GM23338 (cell line): ENCODE results near the gene RASA3. TPM values are rescaled to one million over a fixed set of nuclear protein-coding genes. Genes with fewer than 3 reads are reported as not detected.

Source experiments
- ATAC-seq: fragments of 200-7000 bp; cut with Tn5 transposase; 3 replicates; pipeline ENCODE4 v1.9.1; 2020
- DNase-seq: peaks from one replicate; pipeline ENCODE4 v3.0.0-alpha.2; 2015; ENCODE audit warnings: low spot score
- H2AFZ ChIP-seq: fragments of 200-600 bp; sonication (generic); 2 replicates; pipeline ENCODE4 v1.8.0; 2016; ENCODE audit warnings: antibody characterized with exemption, mild to moderate bottlenecking, moderate library complexity
- H3F3A ChIP-seq: fragments of 200-600 bp; sonication (generic); replicated peaks from 2 replicates; pipeline ENCODE4 v1.8.0; 2017; ENCODE audit warnings: antibody characterized with exemption, mixed run types, low read depth
- H3K27ac ChIP-seq: fragments of 200-600 bp; sonication (generic); 2 replicates; pipeline ENCODE4 v1.6.1; 2016; ENCODE audit warnings: low read depth
- H3K27me3 ChIP-seq: fragments of 200-600 bp; sonication (generic); 2 replicates; pipeline ENCODE4 v1.8.0; 2016; ENCODE audit warnings: mild to moderate bottlenecking, mixed run types, moderate library complexity; ENCODE audit not compliant: insufficient read depth
- H3K36me3 ChIP-seq: fragments of 200-600 bp; sonication (generic); 2 replicates; pipeline ENCODE4 v1.8.0; 2016; ENCODE audit warnings: mild to moderate bottlenecking; ENCODE audit not compliant: insufficient read depth
- H3K4me1 ChIP-seq: fragments of 200-600 bp; sonication (generic); 2 replicates; pipeline ENCODE4 v1.8.0; 2016; ENCODE audit warnings: mild to moderate bottlenecking, moderate library complexity; ENCODE audit not compliant: insufficient read depth
- H3K4me2 ChIP-seq: fragments of 200-600 bp; sonication (generic); 2 replicates; pipeline ENCODE4 v1.7.1; 2017; ENCODE audit warnings: mixed run types
- H3K4me3 ChIP-seq: fragments of 200-600 bp; sonication (generic); 2 replicates; pipeline ENCODE4 v1.6.1; 2016; ENCODE audit warnings: mixed run types
- H3K79me2 ChIP-seq: fragments of 200-600 bp; sonication (generic); replicated peaks from 2 replicates; pipeline ENCODE4 v1.8.0; 2017; ENCODE audit warnings: mild to moderate bottlenecking; ENCODE audit not compliant: insufficient read depth
- H3K9me2 ChIP-seq: fragments of 200-600 bp; sonication (generic); 2 replicates; pipeline ENCODE4 v1.8.0; 2017; ENCODE audit not compliant: insufficient read depth
- H4K20me1 ChIP-seq: fragments of 200-600 bp; sonication (generic); replicated peaks from 2 replicates; pipeline ENCODE4 v1.8.0; 2017; ENCODE audit warnings: mild to moderate bottlenecking; ENCODE audit not compliant: insufficient read depth
- H3K27ac Mint-ChIP-seq: 2 replicates; pipeline ENCODE4 v1.8.0; 2020; ENCODE audit warnings: inconsistent platforms, mild to moderate bottlenecking, moderate library complexity, mixed read lengths
- H3K27me3 Mint-ChIP-seq: 3 replicates; pipeline ENCODE4 v1.8.0; 2022; ENCODE audit warnings: low read depth, mild to moderate bottlenecking, moderate library complexity, mixed read lengths, inconsistent platforms; ENCODE audit not compliant: insufficient read depth, poor library complexity
- H3K36me3 Mint-ChIP-seq: 3 replicates; pipeline ENCODE4 v1.8.0; 2021; ENCODE audit warnings: low read depth, mild to moderate bottlenecking, inconsistent platforms, moderate library complexity, mixed read lengths
- H3K4me1 Mint-ChIP-seq: 3 replicates; pipeline ENCODE4 v1.8.0; 2020; ENCODE audit warnings: mild to moderate bottlenecking, inconsistent platforms, mixed read lengths
- H3K4me3 Mint-ChIP-seq: 3 replicates; pipeline ENCODE4 v1.8.0; 2021; ENCODE audit warnings: moderate library complexity, mild to moderate bottlenecking, inconsistent platforms, mixed read lengths
- H3K9me3 Mint-ChIP-seq: 3 replicates; pipeline ENCODE4 v1.8.0; 2020; ENCODE audit warnings: moderate library complexity, mild to moderate bottlenecking, inconsistent platforms, mixed read lengths
- CREB1 ChIP-seq: fragments of 250-450 bp; sonication (Bioruptor Pico); IDR thresholded peaks from 2 replicates; pipeline ENCODE4 v1.5.0; 2020; ENCODE audit warnings: low read depth, mild to moderate bottlenecking, moderate library complexity
- EZH2 ChIP-seq: fragments of 200-600 bp; sonication (generic); IDR thresholded peaks from one replicate; pipeline ENCODE4 v1.8.0; 2017; ENCODE audit warnings: antibody characterized with exemption, mild to moderate bottlenecking, low read depth; ENCODE audit not compliant: unreplicated experiment
- EZH2phosphoT487 ChIP-seq: fragments of 200-600 bp; sonication (generic); IDR thresholded peaks from one replicate; pipeline ENCODE4 v1.8.1; 2018; ENCODE audit warnings: antibody characterized with exemption; ENCODE audit not compliant: unreplicated experiment
- JUNB ChIP-seq: IDR thresholded peaks from one replicate; pipeline ENCODE4 v1.6.1; 2016; ENCODE audit warnings: antibody characterized with exemption; ENCODE audit not compliant: unreplicated experiment
- NANOG ChIP-seq: IDR thresholded peaks from 2 replicates; pipeline ENCODE4 v1.6.1; 2016; ENCODE audit warnings: antibody characterized with exemption, borderline replicate concordance
- POLR2AphosphoS5 ChIP-seq: IDR thresholded peaks from 2 replicates; pipeline ENCODE4 v1.6.1; 2016; ENCODE audit warnings: antibody characterized with exemption, low read depth
- STAT1 ChIP-seq: IDR thresholded peaks from one replicate; pipeline ENCODE4 v1.6.1; 2016; ENCODE audit warnings: antibody characterized with exemption; ENCODE audit not compliant: unreplicated experiment
- ZNF114 ChIP-seq: fragments of 250-450 bp; sonication (Bioruptor Pico); IDR thresholded peaks from 2 replicates; pipeline ENCODE4 v1.5.0; 2020; ENCODE audit warnings: mild to moderate bottlenecking, moderate library complexity
- ZNF331 ChIP-seq: fragments of 250-450 bp; sonication (Bioruptor Pico); IDR thresholded peaks from 2 replicates; pipeline ENCODE4 v1.5.0; 2020; ENCODE audit warnings: low read depth, mild to moderate bottlenecking, moderate library complexity
- polyA plus RNA-seq: library from polyadenylated mRNA; unstranded; fragments of >200 nt; fragmentation: Nextera tagmentation; extraction: Ambion mirVana; gene quantifications from 2 replicates; pipeline ENCODE4 v1.2.1, GENCODE V29; 2016
- total RNA-seq: library from RNA; depleted of rRNA; stranded (reverse); fragments of >200 nt; shearing (Covaris generic); gene quantifications from 2 replicates; pipeline ENCODE4 v1.2.3, GENCODE V29; 2014
- TF ChIP-seq, protein P1 (sequence below): fragments of 250-450 bp; sonication (Bioruptor Pico); IDR thresholded peaks from 2 replicates; pipeline ENCODE4 v1.5.0; 2020; ENCODE audit warnings: mild to moderate bottlenecking, moderate library complexity
- TF ChIP-seq, protein P2 (sequence below): IDR thresholded peaks from one replicate; pipeline ENCODE4 v1.6.1; 2018; ENCODE audit warnings: antibody characterized with exemption; ENCODE audit not compliant: unreplicated experiment
- TF ChIP-seq, protein P3 (sequence below): IDR thresholded peaks from 2 replicates; pipeline ENCODE4 v1.6.1; 2016; ENCODE audit warnings: antibody characterized with exemption
- TF ChIP-seq, protein P4 (sequence below), 2 experiments: fragments of 200-600 bp in 1 of 2; sonication (generic) in 1 of 2; conservative IDR thresholded peaks; 2 replicates each; pipeline versions ENCODE4 v1.5.1 to v1.6.1; 2016 to 2017; ENCODE audit warnings: antibody characterized with exemption in 2 of 2, low read depth in 2 of 2, mild to moderate bottlenecking in 2 of 2, moderate library complexity in 1 of 2

Gene RASA3
- total and polyA plus RNA-seq, 2 experiments from 2014 or later = 11.2 to 20.7 TPM

DNA sequence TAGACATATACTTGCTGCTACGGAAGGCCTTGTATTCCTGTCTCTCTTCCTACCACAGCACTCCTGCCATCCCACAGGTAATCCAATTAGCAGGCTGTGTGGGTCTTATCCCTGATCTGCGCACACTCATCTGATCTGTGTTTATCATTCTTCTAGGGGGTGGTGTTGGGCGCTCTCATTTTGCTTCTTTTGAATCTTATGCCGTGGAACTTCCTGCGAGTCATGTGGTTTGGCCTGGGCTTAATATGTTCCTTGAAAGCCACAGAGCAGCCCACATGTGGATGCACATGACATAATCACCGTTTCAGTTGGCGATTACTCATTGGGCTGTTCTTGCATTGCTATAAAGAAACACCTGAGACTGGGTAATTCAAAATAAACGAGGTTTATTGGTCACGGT, 7.5 kb downstream of the RASA3 start:
- no peak overlapping the region for H3K4me3 ChIP-seq
- H3K4me1 Mint-ChIP-seq = peaks cover 56% of the 10 kb centered on the region
- H3K36me3 Mint-ChIP-seq = no peaks in the 10 kb centered on the region; the same call in 2 of the 3 replicates
- no peak overlapping the region for H3K27ac ChIP-seq
- no peak overlapping the region for H3K27ac Mint-ChIP-seq
- peaks cover 10% of the 10 kb centered on the region for H3F3A ChIP-seq
- H3K9me2 ChIP-seq = no peaks in the 10 kb centered on the region
- H4K20me1 ChIP-seq = peaks cover 10% of the 10 kb centered on the region
- no peaks in the 10 kb centered on the region for H3K27me3 ChIP-seq
- TF ChIP-seq EZH2 (no peak), ZNF114 (CRISPR knock-in tag) (no peak), CREB1 (no peak), ZNF331 (CRISPR knock-in tag) (no peak), EZH2phosphoT487 (no peak), POLR2AphosphoS5 (no peak), STAT1 (no peak), NANOG (no peak), JUNB (no peak)
- TF ChIP-seq, protein P1, sequence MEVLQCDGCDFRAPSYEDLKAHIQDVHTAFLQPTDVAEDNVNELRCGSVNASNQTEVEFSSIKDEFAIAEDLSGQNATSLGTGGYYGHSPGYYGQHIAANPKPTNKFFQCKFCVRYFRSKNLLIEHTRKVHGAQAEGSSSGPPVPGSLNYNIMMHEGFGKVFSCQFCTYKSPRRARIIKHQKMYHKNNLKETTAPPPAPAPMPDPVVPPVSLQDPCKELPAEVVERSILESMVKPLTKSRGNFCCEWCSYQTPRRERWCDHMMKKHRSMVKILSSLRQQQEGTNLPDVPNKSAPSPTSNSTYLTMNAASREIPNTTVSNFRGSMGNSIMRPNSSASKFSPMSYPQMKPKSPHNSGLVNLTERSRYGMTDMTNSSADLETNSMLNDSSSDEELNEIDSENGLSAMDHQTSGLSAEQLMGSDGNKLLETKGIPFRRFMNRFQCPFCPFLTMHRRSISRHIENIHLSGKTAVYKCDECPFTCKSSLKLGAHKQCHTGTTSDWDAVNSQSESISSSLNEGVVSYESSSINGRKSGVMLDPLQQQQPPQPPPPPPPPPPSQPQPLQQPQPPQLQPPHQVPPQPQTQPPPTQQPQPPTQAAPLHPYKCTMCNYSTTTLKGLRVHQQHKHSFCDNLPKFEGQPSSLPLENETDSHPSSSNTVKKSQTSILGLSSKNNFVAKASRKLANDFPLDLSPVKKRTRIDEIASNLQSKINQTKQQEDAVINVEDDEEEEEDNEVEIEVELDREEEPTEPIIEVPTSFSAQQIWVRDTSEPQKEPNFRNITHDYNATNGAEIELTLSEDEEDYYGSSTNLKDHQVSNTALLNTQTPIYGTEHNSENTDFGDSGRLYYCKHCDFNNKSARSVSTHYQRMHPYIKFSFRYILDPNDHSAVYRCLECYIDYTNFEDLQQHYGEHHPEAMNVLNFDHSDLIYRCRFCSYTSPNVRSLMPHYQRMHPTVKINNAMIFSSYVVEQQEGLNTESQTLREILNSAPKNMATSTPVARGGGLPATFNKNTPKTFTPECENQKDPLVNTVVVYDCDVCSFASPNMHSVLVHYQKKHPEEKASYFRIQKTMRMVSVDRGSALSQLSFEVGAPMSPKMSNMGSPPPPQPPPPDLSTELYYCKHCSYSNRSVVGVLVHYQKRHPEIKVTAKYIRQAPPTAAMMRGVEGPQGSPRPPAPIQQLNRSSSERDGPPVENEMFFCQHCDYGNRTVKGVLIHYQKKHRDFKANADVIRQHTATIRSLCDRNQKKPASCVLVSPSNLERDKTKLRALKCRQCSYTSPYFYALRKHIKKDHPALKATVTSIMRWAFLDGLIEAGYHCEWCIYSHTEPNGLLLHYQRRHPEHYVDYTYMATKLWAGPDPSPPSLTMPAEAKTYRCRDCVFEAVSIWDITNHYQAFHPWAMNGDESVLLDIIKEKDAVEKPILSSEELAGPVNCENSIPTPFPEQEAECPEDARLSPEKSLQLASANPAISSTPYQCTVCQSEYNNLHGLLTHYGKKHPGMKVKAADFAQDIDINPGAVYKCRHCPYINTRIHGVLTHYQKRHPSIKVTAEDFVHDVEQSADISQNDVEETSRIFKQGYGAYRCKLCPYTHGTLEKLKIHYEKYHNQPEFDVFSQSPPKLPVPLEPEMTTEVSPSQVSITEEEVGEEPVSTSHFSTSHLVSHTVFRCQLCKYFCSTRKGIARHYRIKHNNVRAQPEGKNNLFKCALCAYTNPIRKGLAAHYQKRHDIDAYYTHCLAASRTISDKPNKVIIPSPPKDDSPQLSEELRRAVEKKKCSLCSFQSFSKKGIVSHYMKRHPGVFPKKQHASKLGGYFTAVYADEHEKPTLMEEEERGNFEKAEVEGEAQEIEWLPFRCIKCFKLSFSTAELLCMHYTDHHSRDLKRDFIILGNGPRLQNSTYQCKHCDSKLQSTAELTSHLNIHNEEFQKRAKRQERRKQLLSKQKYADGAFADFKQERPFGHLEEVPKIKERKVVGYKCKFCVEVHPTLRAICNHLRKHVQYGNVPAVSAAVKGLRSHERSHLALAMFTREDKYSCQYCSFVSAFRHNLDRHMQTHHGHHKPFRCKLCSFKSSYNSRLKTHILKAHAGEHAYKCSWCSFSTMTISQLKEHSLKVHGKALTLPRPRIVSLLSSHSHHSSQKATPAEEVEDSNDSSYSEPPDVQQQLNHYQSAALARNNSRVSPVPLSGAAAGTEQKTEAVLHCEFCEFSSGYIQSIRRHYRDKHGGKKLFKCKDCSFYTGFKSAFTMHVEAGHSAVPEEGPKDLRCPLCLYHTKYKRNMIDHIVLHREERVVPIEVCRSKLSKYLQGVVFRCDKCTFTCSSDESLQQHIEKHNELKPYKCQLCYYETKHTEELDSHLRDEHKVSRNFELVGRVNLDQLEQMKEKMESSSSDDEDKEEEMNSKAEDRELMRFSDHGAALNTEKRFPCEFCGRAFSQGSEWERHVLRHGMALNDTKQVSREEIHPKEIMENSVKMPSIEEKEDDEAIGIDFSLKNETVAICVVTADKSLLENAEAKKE (CRISPR knock-in tag) = no peak
- TF ChIP-seq, protein P2, sequence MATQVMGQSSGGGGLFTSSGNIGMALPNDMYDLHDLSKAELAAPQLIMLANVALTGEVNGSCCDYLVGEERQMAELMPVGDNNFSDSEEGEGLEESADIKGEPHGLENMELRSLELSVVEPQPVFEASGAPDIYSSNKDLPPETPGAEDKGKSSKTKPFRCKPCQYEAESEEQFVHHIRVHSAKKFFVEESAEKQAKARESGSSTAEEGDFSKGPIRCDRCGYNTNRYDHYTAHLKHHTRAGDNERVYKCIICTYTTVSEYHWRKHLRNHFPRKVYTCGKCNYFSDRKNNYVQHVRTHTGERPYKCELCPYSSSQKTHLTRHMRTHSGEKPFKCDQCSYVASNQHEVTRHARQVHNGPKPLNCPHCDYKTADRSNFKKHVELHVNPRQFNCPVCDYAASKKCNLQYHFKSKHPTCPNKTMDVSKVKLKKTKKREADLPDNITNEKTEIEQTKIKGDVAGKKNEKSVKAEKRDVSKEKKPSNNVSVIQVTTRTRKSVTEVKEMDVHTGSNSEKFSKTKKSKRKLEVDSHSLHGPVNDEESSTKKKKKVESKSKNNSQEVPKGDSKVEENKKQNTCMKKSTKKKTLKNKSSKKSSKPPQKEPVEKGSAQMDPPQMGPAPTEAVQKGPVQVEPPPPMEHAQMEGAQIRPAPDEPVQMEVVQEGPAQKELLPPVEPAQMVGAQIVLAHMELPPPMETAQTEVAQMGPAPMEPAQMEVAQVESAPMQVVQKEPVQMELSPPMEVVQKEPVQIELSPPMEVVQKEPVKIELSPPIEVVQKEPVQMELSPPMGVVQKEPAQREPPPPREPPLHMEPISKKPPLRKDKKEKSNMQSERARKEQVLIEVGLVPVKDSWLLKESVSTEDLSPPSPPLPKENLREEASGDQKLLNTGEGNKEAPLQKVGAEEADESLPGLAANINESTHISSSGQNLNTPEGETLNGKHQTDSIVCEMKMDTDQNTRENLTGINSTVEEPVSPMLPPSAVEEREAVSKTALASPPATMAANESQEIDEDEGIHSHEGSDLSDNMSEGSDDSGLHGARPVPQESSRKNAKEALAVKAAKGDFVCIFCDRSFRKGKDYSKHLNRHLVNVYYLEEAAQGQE = no peak
- TF ChIP-seq, protein P3, sequence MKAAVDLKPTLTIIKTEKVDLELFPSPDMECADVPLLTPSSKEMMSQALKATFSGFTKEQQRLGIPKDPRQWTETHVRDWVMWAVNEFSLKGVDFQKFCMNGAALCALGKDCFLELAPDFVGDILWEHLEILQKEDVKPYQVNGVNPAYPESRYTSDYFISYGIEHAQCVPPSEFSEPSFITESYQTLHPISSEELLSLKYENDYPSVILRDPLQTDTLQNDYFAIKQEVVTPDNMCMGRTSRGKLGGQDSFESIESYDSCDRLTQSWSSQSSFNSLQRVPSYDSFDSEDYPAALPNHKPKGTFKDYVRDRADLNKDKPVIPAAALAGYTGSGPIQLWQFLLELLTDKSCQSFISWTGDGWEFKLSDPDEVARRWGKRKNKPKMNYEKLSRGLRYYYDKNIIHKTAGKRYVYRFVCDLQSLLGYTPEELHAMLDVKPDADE = no peak
- TF ChIP-seq, protein P4, sequence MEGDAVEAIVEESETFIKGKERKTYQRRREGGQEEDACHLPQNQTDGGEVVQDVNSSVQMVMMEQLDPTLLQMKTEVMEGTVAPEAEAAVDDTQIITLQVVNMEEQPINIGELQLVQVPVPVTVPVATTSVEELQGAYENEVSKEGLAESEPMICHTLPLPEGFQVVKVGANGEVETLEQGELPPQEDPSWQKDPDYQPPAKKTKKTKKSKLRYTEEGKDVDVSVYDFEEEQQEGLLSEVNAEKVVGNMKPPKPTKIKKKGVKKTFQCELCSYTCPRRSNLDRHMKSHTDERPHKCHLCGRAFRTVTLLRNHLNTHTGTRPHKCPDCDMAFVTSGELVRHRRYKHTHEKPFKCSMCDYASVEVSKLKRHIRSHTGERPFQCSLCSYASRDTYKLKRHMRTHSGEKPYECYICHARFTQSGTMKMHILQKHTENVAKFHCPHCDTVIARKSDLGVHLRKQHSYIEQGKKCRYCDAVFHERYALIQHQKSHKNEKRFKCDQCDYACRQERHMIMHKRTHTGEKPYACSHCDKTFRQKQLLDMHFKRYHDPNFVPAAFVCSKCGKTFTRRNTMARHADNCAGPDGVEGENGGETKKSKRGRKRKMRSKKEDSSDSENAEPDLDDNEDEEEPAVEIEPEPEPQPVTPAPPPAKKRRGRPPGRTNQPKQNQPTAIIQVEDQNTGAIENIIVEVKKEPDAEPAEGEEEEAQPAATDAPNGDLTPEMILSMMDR (conservative IDR thresholded peaks at IDR 0.05; ENCODE audit: low read depth in 2 of 2) = no peak
- no peak overlapping the region for H3K4me3 Mint-ChIP-seq
- ATAC-seq (no peak), DNase-seq (no peak)
- no peak overlapping the region for H2AFZ ChIP-seq
- no peak overlapping the region for H3K4me2 ChIP-seq
- peaks cover 28% of the 10 kb centered on the region for H3K4me1 ChIP-seq
- H3K79me2 ChIP-seq = peaks cover 75% of the 10 kb centered on the region
- H3K27me3 Mint-ChIP-seq = peaks cover 23% of the 10 kb centered on the region
- no peaks in the 10 kb centered on the region for H3K36me3 ChIP-seq
- no peaks in the 10 kb centered on the region for H3K9me3 Mint-ChIP-seq
